PC-3 (cell line): ENCODE data around the gene CHRNG. TPM values are rescaled to one million over a fixed set of nuclear protein-coding genes. Genes with fewer than 3 reads are reported as not detected.

Source experiments
- ATAC-seq: fragments of 200-7000 bp; cut with Tn5 transposase; 2 replicates; pipeline ENCODE4 v1.9.1; 2020; ENCODE audit warnings: mild to moderate bottlenecking, moderate library complexity
- BruUV-seq: library from RNA; stranded (reverse); fragments of 400-500 nt; replicated peaks from 2 replicates; lab custom pipeline; 2021; lab: Mats Ljungman, UMichigan
- CTCF ChIA-PET: fragments of 300-600 bp; sonication (Branson Sonifier 250); formaldehyde crosslinking; loops from one replicate; lab custom pipeline; 2022; ENCODE audit warnings: antibody characterized with exemption; lab: Charles Lee
- POLR2A ChIA-PET: fragments of 300-600 bp; sonication (Branson Sonifier 250); formaldehyde crosslinking; loops from one replicate; lab custom pipeline; 2022; ENCODE audit warnings: antibody characterized with exemption; ENCODE audit not compliant: unreplicated experiment; lab: Charles Lee
- DNase-seq: peaks from one replicate; pipeline ENCODE4 v3.0.0-alpha.2; 2015
- H2AFZ ChIP-seq: fragments of 300-600 bp; sonication (generic); 2 replicates; pipeline ENCODE4 v1.6.0; 2016; ENCODE audit warnings: antibody characterized with exemption, low read length
- H3F3A ChIP-seq: fragments of 300-600 bp; sonication (generic); one replicate; pipeline ENCODE4 v1.6.0; 2017; ENCODE audit warnings: antibody characterized with exemption, low read length, control low read depth, mild to moderate bottlenecking; ENCODE audit not compliant: unreplicated experiment
- H3K27ac ChIP-seq: fragments of 300-600 bp; sonication (generic); 2 replicates; pipeline ENCODE4 v1.5.1; 2016; ENCODE audit warnings: mild to moderate bottlenecking, low read length
- H3K27me3 ChIP-seq: fragments of 300-600 bp; sonication (generic); 2 replicates; pipeline ENCODE4 v1.6.1; 2016; ENCODE audit warnings: low read length, mixed read lengths
- H3K36me3 ChIP-seq: fragments of 300-600 bp; sonication (generic); 2 replicates; pipeline ENCODE4 v1.6.1; 2016; ENCODE audit warnings: low read depth, mixed run types, low read length, mixed read lengths
- H3K4me1 ChIP-seq: fragments of 300-600 bp; sonication (generic); 2 replicates; pipeline ENCODE4 v1.5.1; 2016; ENCODE audit warnings: low read length; ENCODE audit not compliant: insufficient read depth
- H3K4me2 ChIP-seq: fragments of 300-600 bp; sonication (generic); 2 replicates; pipeline ENCODE4 v1.6.0; 2016; ENCODE audit warnings: low read length
- H3K4me3 ChIP-seq: fragments of 300-600 bp; sonication (generic); 2 replicates; pipeline ENCODE4 v1.5.1; 2016; ENCODE audit warnings: mild to moderate bottlenecking, low read length, mixed read lengths
- H3K79me2 ChIP-seq: fragments of 300-600 bp; sonication (generic); 2 replicates; pipeline ENCODE4 v1.6.1; 2017; ENCODE audit warnings: low read length, mixed read lengths
- H3K9ac ChIP-seq: fragments of 300-600 bp; sonication (generic); 2 replicates; pipeline ENCODE4 v1.6.0; 2016; ENCODE audit warnings: mild to moderate bottlenecking, low read length
- H3K9me2 ChIP-seq: fragments of 300-600 bp; sonication (generic); replicated peaks from 2 replicates; pipeline ENCODE4 v1.6.1; 2016; ENCODE audit warnings: mixed run types, low read length, mixed read lengths
- H3K9me3 ChIP-seq: fragments of 300-600 bp; sonication (generic); 2 replicates; pipeline ENCODE4 v1.6.1; 2016; ENCODE audit warnings: low read length, mixed read lengths
- H4K20me1 ChIP-seq: fragments of 300-600 bp; sonication (generic); 2 replicates; pipeline ENCODE4 v1.6.1; 2016; ENCODE audit warnings: low read length, mixed read lengths
- CTCF ChIP-seq: fragments of 300-600 bp; sonication (generic); conservative IDR thresholded peaks from 2 replicates; pipeline ENCODE4 v1.5.1; 2017; ENCODE audit warnings: antibody characterized with exemption, low read depth, mild to moderate bottlenecking, low read length
- EZH2 ChIP-seq: fragments of 300-600 bp; sonication (generic); IDR thresholded peaks from one replicate; pipeline ENCODE4 v1.6.1; 2017; ENCODE audit warnings: antibody characterized with exemption, mild to moderate bottlenecking, low read length; ENCODE audit not compliant: unreplicated experiment
- EZH2phosphoT487 ChIP-seq: fragments of 300-600 bp; sonication (generic); IDR thresholded peaks from 2 replicates; pipeline ENCODE4 v1.6.1; 2018; ENCODE audit warnings: mild to moderate bottlenecking, antibody characterized with exemption, low read length, borderline replicate concordance
- intact Hi-C: fragments of 100-400 bp; cut with micrococcal nuclease; formaldehyde crosslinking; loops from 2 replicates; pipeline ENCODE4 v1.9.0; 2023
- total RNA-seq: library from RNA; depleted of rRNA; stranded (reverse); fragments of >200 nt; gene quantifications from 2 replicates; pipeline ENCODE4 v1.2.3, GENCODE V29; 2014

Gene CHRNG
- total RNA-seq, 1 experiment from 2014 or later: not detected

DNA sequence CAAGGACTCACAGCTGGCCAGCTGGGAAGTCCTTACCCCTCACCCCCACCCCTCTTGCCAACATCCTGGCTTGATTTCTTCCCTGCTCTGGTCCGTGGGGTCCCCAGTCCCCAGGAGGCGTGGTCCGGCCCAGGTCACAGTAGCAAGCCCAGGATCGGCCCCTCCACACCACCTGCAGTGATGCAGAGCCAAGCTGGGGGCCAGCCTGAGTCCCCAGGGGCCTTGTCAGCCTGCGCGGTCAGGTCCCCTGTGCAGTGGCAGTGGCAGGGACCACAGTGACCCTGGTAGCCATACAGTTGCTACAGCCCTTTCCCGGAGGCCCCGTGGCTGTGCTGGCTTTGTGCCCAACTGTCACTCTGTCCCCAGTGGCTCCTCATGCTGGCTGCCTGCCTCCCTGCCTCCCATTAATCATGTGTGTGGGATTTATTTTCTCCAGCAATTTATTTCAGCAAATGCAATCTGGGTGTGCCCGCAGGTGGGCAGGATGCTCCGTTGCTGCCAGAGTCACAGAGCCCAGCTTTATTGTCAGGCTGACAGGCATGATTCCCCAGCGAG is 28.1 kb upstream of the CHRNG start:
- Histone ChIP-seq H2AFZ (no peak overlapping the region), H3F3A (no peaks in the 10 kb centered on the region), H3K27ac (no peak overlapping the region), H3K4me2 (no peak overlapping the region), H3K9me3 (no peaks in the 10 kb centered on the region), H3K36me3 (no peaks in the 10 kb centered on the region), H3K9me2 (no peaks in the 10 kb centered on the region), H4K20me1 (no peaks in the 10 kb centered on the region), H3K79me2 (no peaks in the 10 kb centered on the region), H3K9ac (no peak overlapping the region), H3K4me1 (no peaks in the 10 kb centered on the region), H3K27me3 (no peaks in the 10 kb centered on the region), H3K4me3 (no peak overlapping the region)
- TF ChIP-seq EZH2 (no peak), EZH2phosphoT487 (no peak), CTCF (no peak)
- no TSS peak for BruUV-seq
- POLR2A ChIA-PET: no interaction called here
- intact Hi-C loops: no loop called here
- ATAC-seq: no peak
- no peak for DNase-seq
- CTCF ChIA-PET: no interaction called here

DNA sequence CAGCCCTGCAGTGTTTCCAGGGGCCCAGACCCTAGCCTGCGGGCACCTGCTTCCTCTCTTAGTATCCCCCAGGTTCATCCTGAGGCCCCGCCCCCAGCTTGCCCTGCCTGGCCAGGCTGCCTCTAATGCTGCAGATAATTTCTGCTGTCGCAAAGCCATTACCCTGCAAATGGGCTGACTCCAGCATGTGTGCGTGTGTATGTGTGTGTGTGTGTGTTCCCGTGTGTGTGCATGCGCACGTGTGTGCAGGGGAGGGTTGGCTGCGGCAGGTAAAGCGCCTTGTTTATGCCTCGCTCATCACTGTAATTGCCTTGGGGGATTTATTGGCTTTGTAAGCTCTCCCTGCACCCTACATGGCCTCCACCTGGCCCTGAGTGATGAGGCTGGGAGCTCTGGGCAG is 26.9 kb upstream of the CHRNG start:
- intact Hi-C loops: no loop called here

More for the DNA sequence above, 26.9 kb upstream of the CHRNG start:
- ChIA-PET POLR2A (no interaction called here), CTCF (no interaction called here)
- no peaks in the 10 kb centered on the region for H3K36me3 ChIP-seq
- no peaks in the 10 kb centered on the region for H3K9me2 ChIP-seq
- H3K4me2 ChIP-seq: no peak overlapping the region
- no TSS peak for BruUV-seq
- ATAC-seq: no peak
- no peak for DNase-seq
- no peaks in the 10 kb centered on the region for H3K9me3 ChIP-seq
- H3K79me2 ChIP-seq: no peaks in the 10 kb centered on the region
- H3K4me3 ChIP-seq: no peak overlapping the region
- H3K27ac ChIP-seq: no peak overlapping the region
- no peak overlapping the region for H2AFZ ChIP-seq
- H3K9ac ChIP-seq: no peak overlapping the region
- H3F3A ChIP-seq: no peaks in the 10 kb centered on the region
- H4K20me1 ChIP-seq: no peaks in the 10 kb centered on the region
- TF ChIP-seq CTCF: no peak
- TF ChIP-seq EZH2phosphoT487: no peak
- no peak for TF ChIP-seq EZH2
- H3K4me1 ChIP-seq: no peaks in the 10 kb centered on the region
- no peaks in the 10 kb centered on the region for H3K27me3 ChIP-seq
